NB4 (cell line): Measurements from ENCODE around the gene CPZ.

ENCODE experiments used
- CTCF ChIP-seq: IDR thresholded peaks from one replicate; pipeline ENCODE4 v1.5.1; 2012; ENCODE audit warnings: low read depth, low read length
- MYC ChIP-seq: IDR thresholded peaks from 2 replicates; pipeline ENCODE4 v1.6.1; 2011; ENCODE audit warnings: low read depth, low read length
- POLR2A ChIP-seq: IDR thresholded peaks from 2 replicates; pipeline ENCODE4 v1.6.1; 2011; ENCODE audit warnings: mild to moderate bottlenecking; ENCODE audit not compliant: insufficient read length; ENCODE audit errors: extremely low read depth
- TF ChIP-seq, protein P1 (sequence below): IDR thresholded peaks from 2 replicates; pipeline ENCODE4 v1.6.1; 2011; ENCODE audit warnings: low read depth, low read length

DNA sequence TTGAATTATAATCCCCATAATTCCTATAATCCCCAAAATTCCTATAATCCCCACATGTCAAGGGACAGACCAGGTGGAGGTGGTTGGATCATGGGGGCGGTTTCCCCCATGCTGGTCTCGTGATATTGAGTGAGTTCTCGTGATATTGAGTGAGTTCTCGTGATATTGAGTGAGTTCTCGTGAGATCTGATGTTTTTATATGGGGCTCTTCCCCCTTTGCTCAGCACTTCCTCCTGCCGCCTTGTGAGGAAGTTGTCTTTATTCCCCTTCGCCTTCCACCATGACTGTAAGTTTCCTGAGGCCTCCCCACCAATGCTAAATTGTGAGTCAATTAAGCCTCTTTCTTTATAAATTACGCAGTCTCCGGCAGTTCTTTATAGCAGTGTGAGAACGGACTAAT is 48.9 kb upstream of the CPZ start:
- no peak for TF ChIP-seq CTCF
- TF ChIP-seq POLR2A, result no peak
- no peak for TF ChIP-seq MYC
- TF ChIP-seq, protein P1, sequence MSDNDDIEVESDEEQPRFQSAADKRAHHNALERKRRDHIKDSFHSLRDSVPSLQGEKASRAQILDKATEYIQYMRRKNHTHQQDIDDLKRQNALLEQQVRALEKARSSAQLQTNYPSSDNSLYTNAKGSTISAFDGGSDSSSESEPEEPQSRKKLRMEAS, result no peak
